ENCODE results near the gene MAP1LC3B2. TPM values are rescaled to one million over a fixed set of nuclear protein-coding genes. Genes with fewer than 3 reads are reported as not detected.
"Not testable (repeated sequence)": the region's sequence is repeated elsewhere in the genome, so short reads cannot be mapped to it uniquely, and the experiment has no call there.

MAP1LC3B2 gene
- total and polyA plus RNA-seq, 10 of the 15 experiments (the other 5 are each of a cell fraction or from before 2014, with no cell fraction given) = 0.23 to 2.7 (median 0.72) TPM; not detected in 3

DNA sequence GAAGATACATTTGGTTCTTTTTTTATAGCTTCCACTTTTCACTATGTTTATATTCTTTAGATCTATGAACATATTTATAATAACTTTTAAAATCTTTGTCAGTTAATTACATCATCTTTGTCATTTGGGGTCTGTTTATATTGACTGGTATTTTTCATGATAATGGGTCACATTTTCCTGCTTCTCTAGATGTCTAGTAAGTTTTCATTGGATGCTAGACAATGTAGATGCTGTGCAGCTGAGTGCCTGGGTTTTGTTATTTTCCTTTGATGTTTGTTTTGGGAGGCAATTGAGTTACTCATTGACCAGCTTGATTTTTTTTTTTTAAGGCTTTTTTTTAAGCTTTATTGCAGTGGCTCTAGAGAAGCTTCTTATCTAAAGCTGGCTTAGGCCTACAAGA lies 4.9 kb downstream of the MAP1LC3B2 start (continued):
- TF ChIP-seq, protein P1, sequence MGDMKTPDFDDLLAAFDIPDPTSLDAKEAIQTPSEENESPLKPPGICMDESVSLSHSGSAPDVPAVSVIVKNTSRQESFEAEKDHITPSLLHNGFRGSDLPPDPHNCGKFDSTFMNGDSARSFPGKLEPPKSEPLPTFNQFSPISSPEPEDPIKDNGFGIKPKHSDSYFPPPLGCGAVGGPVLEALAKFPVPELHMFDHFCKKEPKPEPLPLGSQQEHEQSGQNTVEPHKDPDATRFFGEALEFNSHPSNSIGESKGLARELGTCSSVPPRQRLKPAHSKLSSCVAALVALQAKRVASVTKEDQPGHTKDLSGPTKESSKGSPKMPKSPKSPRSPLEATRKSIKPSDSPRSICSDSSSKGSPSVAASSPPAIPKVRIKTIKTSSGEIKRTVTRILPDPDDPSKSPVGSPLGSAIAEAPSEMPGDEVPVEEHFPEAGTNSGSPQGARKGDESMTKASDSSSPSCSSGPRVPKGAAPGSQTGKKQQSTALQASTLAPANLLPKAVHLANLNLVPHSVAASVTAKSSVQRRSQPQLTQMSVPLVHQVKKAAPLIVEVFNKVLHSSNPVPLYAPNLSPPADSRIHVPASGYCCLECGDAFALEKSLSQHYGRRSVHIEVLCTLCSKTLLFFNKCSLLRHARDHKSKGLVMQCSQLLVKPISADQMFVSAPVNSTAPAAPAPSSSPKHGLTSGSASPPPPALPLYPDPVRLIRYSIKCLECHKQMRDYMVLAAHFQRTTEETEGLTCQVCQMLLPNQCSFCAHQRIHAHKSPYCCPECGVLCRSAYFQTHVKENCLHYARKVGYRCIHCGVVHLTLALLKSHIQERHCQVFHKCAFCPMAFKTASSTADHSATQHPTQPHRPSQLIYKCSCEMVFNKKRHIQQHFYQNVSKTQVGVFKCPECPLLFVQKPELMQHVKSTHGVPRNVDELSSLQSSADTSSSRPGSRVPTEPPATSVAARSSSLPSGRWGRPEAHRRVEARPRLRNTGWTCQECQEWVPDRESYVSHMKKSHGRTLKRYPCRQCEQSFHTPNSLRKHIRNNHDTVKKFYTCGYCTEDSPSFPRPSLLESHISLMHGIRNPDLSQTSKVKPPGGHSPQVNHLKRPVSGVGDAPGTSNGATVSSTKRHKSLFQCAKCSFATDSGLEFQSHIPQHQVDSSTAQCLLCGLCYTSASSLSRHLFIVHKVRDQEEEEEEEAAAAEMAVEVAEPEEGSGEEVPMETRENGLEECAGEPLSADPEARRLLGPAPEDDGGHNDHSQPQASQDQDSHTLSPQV (IDR thresholded peaks at IDR 0.05) = no peak
- no peak for TF ChIP-seq RB1 (IDR thresholded peaks at IDR 0.05; ENCODE audit: borderline replicate concordance)

GRCh38 chr12:116565221-116565620 lies 6.0 kb downstream of the MAP1LC3B2 start:
- H2AFZ ChIP-seq (ENCODE audit: control insufficient read depth, low read depth, low read length); RAD21 ChIA-PET (ENCODE audit: unreplicated experiment); H3K27ac ChIP-seq (ENCODE audit: control insufficient read depth, insufficient read depth); ATAC-seq; H3K4me3 ChIP-seq; FAIRE-seq; POLR2A ChIA-PET; intact Hi-C loops (cut with micrococcal nuclease; ENCODE audit: unreplicated experiment); H3K36me3 ChIP-seq (ENCODE audit: control insufficient read depth in 2 of 2, insufficient read depth in 2 of 2, low read length in 1 of 2); CTCF ChIA-PET; BruUV-seq (replicated peaks); H3K27me3 ChIP-seq (replicated peaks in 1 of 2; ENCODE audit: control insufficient read depth in 2 of 2, insufficient read depth in 2 of 2, low read length in 1 of 2); in situ Hi-C loops (cut with MboI); H3K9ac ChIP-seq (ENCODE audit: control insufficient read depth, insufficient read depth, low read length); H4K20me1 ChIP-seq (ENCODE audit: control insufficient read depth, insufficient read depth); SMC1A ChIA-PET (ENCODE audit: uncharacterized antibody, unreplicated experiment); H3K4me2 ChIP-seq (ENCODE audit: control insufficient read depth, insufficient read depth); H3K4me1 ChIP-seq (ENCODE audit: control insufficient read depth, insufficient read depth, low read length); H3K79me2 ChIP-seq (ENCODE audit: control insufficient read depth, insufficient read depth, low read length); DNase-seq (ENCODE audit: low read depth, low spot score): not testable (repeated sequence)
- peaks cover 53% of the 10 kb centered on the region for H3K9me3 ChIP-seq (replicated peaks; ENCODE audit: control insufficient read depth, insufficient read depth, low read length)
- 70% methylated on average over 7 of the region's 7 CpGs for WGBS (ENCODE audit: insufficient coverage, insufficient replicate concordance, low lambda C conversion rate, missing lambda C conversion rate)
